Suppressor macrophage treated with lipopolysaccharide for 4 hours (primary cell): ENCODE measurements around the gene FOXL2NB.

Experiments used
- DNase-seq: peaks from one replicate; pipeline ENCODE4 v3.0.0-alpha.2; 2020

The FOXL2NB gene

GRCh38 chr3:138933068-138933668 lies 13.8 kb upstream of the FOXL2NB start:
- DNase-seq, result no peak

GRCh38 chr3:138933981-138934691 lies 12.9 kb upstream of the FOXL2NB start:
- no peak for DNase-seq

- DNase-seq, result no peak
These were observed 11.5 kb upstream of the FOXL2NB start for GRCh38 chr3:138935505-138935862.

- peak; percentile 70 for DNase-seq
These were observed 10.9 kb upstream of the FOXL2NB start for GRCh38 chr3:138935863-138936740.

GRCh38 chr3:138936741-138937689 lies 10.0 kb upstream of the FOXL2NB start:
- no peak for DNase-seq

- DNase-seq, result no peak
These were observed 9.3 kb upstream of the FOXL2NB start for GRCh38 chr3:138937690-138938055.

- no peak for DNase-seq
These were observed 8.8 kb upstream of the FOXL2NB start for GRCh38 chr3:138938056-138938876.

- no peak for DNase-seq
These were observed 8.0 kb upstream of the FOXL2NB start for GRCh38 chr3:138938877-138939560.

GRCh38 chr3:138939561-138940241 lies 7.3 kb upstream of the FOXL2NB start:
- DNase-seq, result no peak

- DNase-seq, result no peak
These were observed 6.6 kb upstream of the FOXL2NB start for GRCh38 chr3:138940446-138940845.

- peak; percentile 56 for DNase-seq
These were observed 5.6 kb upstream of the FOXL2NB start for GRCh38 chr3:138941259-138941885.

- DNase-seq, result no peak
These were observed 4.7 kb upstream of the FOXL2NB start for GRCh38 chr3:138942271-138942670.

- DNase-seq, result no peak
These were observed 4.0 kb upstream of the FOXL2NB start for GRCh38 chr3:138942861-138943623.

- DNase-seq, result no peak
These were observed 3.0 kb upstream of the FOXL2NB start for GRCh38 chr3:138943724-138944653.

GRCh38 chr3:138944654-138944928 lies 2.4 kb upstream of the FOXL2NB start:
- no peak for DNase-seq

- no peak for DNase-seq
These were observed 1.9 kb upstream of the FOXL2NB start for GRCh38 chr3:138944929-138945708.
